Measurements from ENCODE around the gene NR4A2.

The NR4A2 gene

DNA sequence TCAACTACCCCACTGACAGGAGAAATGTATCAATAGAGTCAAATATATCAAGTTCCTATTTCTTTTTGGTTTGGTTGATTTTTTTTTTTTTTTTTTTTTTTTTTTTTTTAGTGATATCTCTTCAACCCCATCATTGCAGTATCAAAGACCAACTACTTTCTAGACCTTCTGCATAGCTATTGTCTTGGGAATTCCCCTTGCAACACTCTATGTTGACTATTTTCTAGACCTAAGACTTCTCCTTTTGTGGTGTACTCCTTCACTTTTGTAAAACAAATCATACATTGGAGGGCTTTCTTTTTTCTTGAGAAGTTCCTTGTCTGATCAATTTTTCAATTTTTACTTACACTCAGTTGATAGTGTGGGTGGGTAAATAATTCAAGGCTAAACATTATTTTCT, 46.5 kb upstream of the NR4A2 start:
- Histone ChIP-seq H3K27ac (ENCODE audit: low read depth, low read length, poor library complexity, severe bottlenecking) (no peak overlapping the region), H3K4me3 (ENCODE audit: low read depth, low read length, poor library complexity, severe bottlenecking) (no peak overlapping the region), H3K27me3 (ENCODE audit: insufficient read depth, low read length) (no peaks in the 10 kb centered on the region), H3K9me3 (ENCODE audit: low read length) (no peaks in the 10 kb centered on the region), H3K4me1 (ENCODE audit: insufficient read depth, low read length, severe bottlenecking) (no peaks in the 10 kb centered on the region), H3K4me2 (ENCODE audit: low read length) (no peak overlapping the region), H3K79me2 (ENCODE audit: insufficient read depth, low read length) (no peaks in the 10 kb centered on the region), H3F3A (ENCODE audit: insufficient read depth, low read length) (no peaks in the 10 kb centered on the region), H2AFZ (ENCODE audit: low read length) (no peak overlapping the region), H3K36me3 (ENCODE audit: insufficient read depth, low read length) (no peaks in the 10 kb centered on the region), H3K9ac (ENCODE audit: low read length) (no peak overlapping the region), H4K20me1 (ENCODE audit: insufficient read depth, low read length) (no peaks in the 10 kb centered on the region), H3K9me2 (ENCODE audit: low read depth, low read length) (no peaks in the 10 kb centered on the region)
- TF ChIP-seq, protein P1, sequence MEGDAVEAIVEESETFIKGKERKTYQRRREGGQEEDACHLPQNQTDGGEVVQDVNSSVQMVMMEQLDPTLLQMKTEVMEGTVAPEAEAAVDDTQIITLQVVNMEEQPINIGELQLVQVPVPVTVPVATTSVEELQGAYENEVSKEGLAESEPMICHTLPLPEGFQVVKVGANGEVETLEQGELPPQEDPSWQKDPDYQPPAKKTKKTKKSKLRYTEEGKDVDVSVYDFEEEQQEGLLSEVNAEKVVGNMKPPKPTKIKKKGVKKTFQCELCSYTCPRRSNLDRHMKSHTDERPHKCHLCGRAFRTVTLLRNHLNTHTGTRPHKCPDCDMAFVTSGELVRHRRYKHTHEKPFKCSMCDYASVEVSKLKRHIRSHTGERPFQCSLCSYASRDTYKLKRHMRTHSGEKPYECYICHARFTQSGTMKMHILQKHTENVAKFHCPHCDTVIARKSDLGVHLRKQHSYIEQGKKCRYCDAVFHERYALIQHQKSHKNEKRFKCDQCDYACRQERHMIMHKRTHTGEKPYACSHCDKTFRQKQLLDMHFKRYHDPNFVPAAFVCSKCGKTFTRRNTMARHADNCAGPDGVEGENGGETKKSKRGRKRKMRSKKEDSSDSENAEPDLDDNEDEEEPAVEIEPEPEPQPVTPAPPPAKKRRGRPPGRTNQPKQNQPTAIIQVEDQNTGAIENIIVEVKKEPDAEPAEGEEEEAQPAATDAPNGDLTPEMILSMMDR (IDR thresholded peaks at IDR 0.05; ENCODE audit: low read length): no peak
- no peak for TF ChIP-seq EZH2 (IDR thresholded peaks at IDR 0.05; ENCODE audit: borderline replicate concordance, low read length)

- Histone ChIP-seq H4K20me1 (ENCODE audit: insufficient read depth, low read length) (no peaks in the 10 kb centered on the region), H3K36me3 (ENCODE audit: insufficient read depth, low read length) (no peaks in the 10 kb centered on the region), H3K4me2 (ENCODE audit: low read length) (no peak overlapping the region), H3K27me3 (ENCODE audit: insufficient read depth, low read length) (no peaks in the 10 kb centered on the region), H3K4me1 (ENCODE audit: insufficient read depth, low read length, severe bottlenecking) (no peaks in the 10 kb centered on the region), H2AFZ (ENCODE audit: low read length) (no peak overlapping the region), H3K27ac (ENCODE audit: low read depth, low read length, poor library complexity, severe bottlenecking) (no peak overlapping the region), H3K9ac (ENCODE audit: low read length) (no peak overlapping the region), H3K9me3 (ENCODE audit: low read length) (no peaks in the 10 kb centered on the region), H3F3A (ENCODE audit: insufficient read depth, low read length) (no peaks in the 10 kb centered on the region), H3K4me3 (ENCODE audit: low read depth, low read length, poor library complexity, severe bottlenecking) (no peak overlapping the region), H3K79me2 (ENCODE audit: insufficient read depth, low read length) (no peaks in the 10 kb centered on the region), H3K9me2 (ENCODE audit: low read depth, low read length) (no peaks in the 10 kb centered on the region)
- no peak for TF ChIP-seq EZH2 (IDR thresholded peaks at IDR 0.05; ENCODE audit: borderline replicate concordance, low read length)
- TF ChIP-seq, protein P1 (IDR thresholded peaks at IDR 0.05; ENCODE audit: low read length): no peak
Observed at GRCh38 chr2:156366753-156367152, 34.2 kb upstream of the NR4A2 start.

DNA sequence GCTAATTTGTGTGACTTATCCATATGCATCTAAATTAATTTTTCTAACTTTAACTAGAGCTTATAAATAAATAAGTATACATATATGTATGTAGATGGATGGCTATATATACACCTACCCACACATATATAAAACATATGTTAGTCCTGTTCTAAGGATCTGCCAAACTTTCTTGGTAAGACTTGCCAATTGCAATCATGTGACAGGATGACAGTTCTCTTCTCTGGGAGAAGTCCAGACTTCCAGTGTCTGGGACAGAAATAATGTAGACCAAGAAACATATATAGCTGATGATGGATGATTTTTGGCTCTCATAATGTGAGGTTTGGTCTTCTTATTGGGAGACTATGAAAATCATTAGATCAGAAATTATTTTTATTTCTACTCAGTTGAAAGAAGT, 30.6 kb upstream of the NR4A2 start:
- Histone ChIP-seq H3K27ac (ENCODE audit: low read depth, low read length, poor library complexity, severe bottlenecking) (no peak overlapping the region), H3K9me2 (ENCODE audit: low read depth, low read length) (no peaks in the 10 kb centered on the region), H3K4me2 (ENCODE audit: low read length) (no peak overlapping the region), H3K27me3 (ENCODE audit: insufficient read depth, low read length) (no peaks in the 10 kb centered on the region), H3F3A (ENCODE audit: insufficient read depth, low read length) (no peaks in the 10 kb centered on the region), H4K20me1 (ENCODE audit: insufficient read depth, low read length) (no peaks in the 10 kb centered on the region), H3K4me1 (ENCODE audit: insufficient read depth, low read length, severe bottlenecking) (no peaks in the 10 kb centered on the region), H3K9me3 (ENCODE audit: low read length) (no peaks in the 10 kb centered on the region), H3K36me3 (ENCODE audit: insufficient read depth, low read length) (no peaks in the 10 kb centered on the region), H3K4me3 (ENCODE audit: low read depth, low read length, poor library complexity, severe bottlenecking) (no peak overlapping the region), H3K9ac (ENCODE audit: low read length) (no peak overlapping the region), H2AFZ (ENCODE audit: low read length) (no peak overlapping the region), H3K79me2 (ENCODE audit: insufficient read depth, low read length) (no peaks in the 10 kb centered on the region)
- TF ChIP-seq, protein P1 (IDR thresholded peaks at IDR 0.05; ENCODE audit: low read length): no peak
- no peak for TF ChIP-seq EZH2 (IDR thresholded peaks at IDR 0.05; ENCODE audit: borderline replicate concordance, low read length)
